ENCODE data around the gene ZCCHC2.
A peak's percentile ranks its signal among the peaks of the same experiment; 100 is the strongest.

Gene ZCCHC2

GRCh38 chr18:62576845-62577512 lies 54.2 kb downstream of the ZCCHC2 start:
- H3K4me3 ChIP-seq (ENCODE audit: low read depth in 1 of 2, low read length in 1 of 2), result no peak overlapping the region
- TF ChIP-seq CTCF (IDR thresholded peaks at IDR 0.05), result no peak

GRCh38 chr18:62577765-62578164 lies 54.9 kb downstream of the ZCCHC2 start:
- TF ChIP-seq CTCF (IDR thresholded peaks at IDR 0.05), result no peak
- Histone ChIP-seq H3K27ac (no peak overlapping the region), H3K36me3 (peaks cover 62% of the 10 kb centered on the region), H3K4me1 (ENCODE audit: control insufficient read depth in 1 of 2, insufficient read depth in 1 of 2, low read depth in 1 of 2, low read length in 1 of 2) (no peaks in the 10 kb centered on the region), H3K9me3 (no peaks in the 10 kb centered on the region), H3K27me3 (no peaks in the 10 kb centered on the region), H3K4me3 (ENCODE audit: low read depth in 1 of 2, low read length in 1 of 2) (no peak overlapping the region)

More at GRCh38 chr18:62576845-62577512, 54.2 kb downstream of the ZCCHC2 start:
- H3K27ac ChIP-seq, result no peak overlapping the region
- H3K4me1 ChIP-seq (ENCODE audit: control insufficient read depth in 1 of 2, insufficient read depth in 1 of 2, low read depth in 1 of 2, low read length in 1 of 2), result no peaks in the 10 kb centered on the region
- H3K27me3 ChIP-seq, result no peaks in the 10 kb centered on the region
- H3K9me3 ChIP-seq, result no peaks in the 10 kb centered on the region
- peaks cover 70% of the 10 kb centered on the region for H3K36me3 ChIP-seq

GRCh38 chr18:62578980-62579511 lies 56.2 kb downstream of the ZCCHC2 start:
- Histone ChIP-seq H3K9me3 (no peaks in the 10 kb centered on the region), H3K27ac (no peak overlapping the region)

GRCh38 chr18:62583376-62583775 lies 60.6 kb downstream of the ZCCHC2 start:
- H3K4me1 ChIP-seq (ENCODE audit: control insufficient read depth in 1 of 2, insufficient read depth in 1 of 2, low read depth in 1 of 2, low read length in 1 of 2), result peaks cover 0 to 4% of the 10 kb centered on the region in 2 experiments
- no peak overlapping the region for H3K27ac ChIP-seq
- no peaks in the 10 kb centered on the region for H3K9me3 ChIP-seq
- H3K27me3 ChIP-seq, result no peaks in the 10 kb centered on the region
- peaks cover 34% of the 10 kb centered on the region for H3K36me3 ChIP-seq
- no peak for TF ChIP-seq CTCF (IDR thresholded peaks at IDR 0.05)
- no peak overlapping the region for H3K4me3 ChIP-seq (ENCODE audit: low read depth in 1 of 2, low read length in 1 of 2)

More at GRCh38 chr18:62578980-62579511, 56.2 kb downstream of the ZCCHC2 start:
- no peak for TF ChIP-seq CTCF (IDR thresholded peaks at IDR 0.05)
- Histone ChIP-seq H3K4me1 (ENCODE audit: control insufficient read depth in 1 of 2, insufficient read depth in 1 of 2, low read depth in 1 of 2, low read length in 1 of 2) (no peaks in the 10 kb centered on the region), H3K4me3 (ENCODE audit: low read depth in 1 of 2, low read length in 1 of 2) (no peak overlapping the region), H3K27me3 (no peaks in the 10 kb centered on the region), H3K36me3 (peaks cover 49% of the 10 kb centered on the region)

GRCh38 chr18:62584241-62585120 lies 61.7 kb downstream of the ZCCHC2 start:
- peak; percentile 68 for TF ChIP-seq CTCF (IDR thresholded peaks at IDR 0.05)
- H3K27me3 ChIP-seq, result no peaks in the 10 kb centered on the region
- no peak overlapping the region for H3K4me3 ChIP-seq (ENCODE audit: low read depth in 1 of 2, low read length in 1 of 2)
- peaks cover 0 to 4% of the 10 kb centered on the region in 2 experiments for H3K4me1 ChIP-seq (ENCODE audit: control insufficient read depth in 1 of 2, insufficient read depth in 1 of 2, low read depth in 1 of 2, low read length in 1 of 2)
- H3K27ac ChIP-seq, result no peak overlapping the region
- H3K36me3 ChIP-seq, result peaks cover 24% of the 10 kb centered on the region
- H3K9me3 ChIP-seq, result no peaks in the 10 kb centered on the region

Measured in neutrophil (primary cell).